ENCODE results near the gene TEK. TPM values are rescaled to one million over a fixed set of nuclear protein-coding genes. Genes with fewer than 3 reads are reported as not detected.

Gene TEK
- total RNA-seq, 1 donor from 2014 or later = 0.89 TPM

GRCh38 chr9:27248702-27249101 is 139.7 kb downstream of the TEK start:
- Mint-ChIP-seq H3K9me3 (no peaks in the 10 kb centered on the region), H3K4me3 (no peak overlapping the region), H3K27ac (ENCODE audit: unreplicated experiment) (no peak overlapping the region), H3K4me1 (no peaks in the 10 kb centered on the region), H3K27me3 (ENCODE audit: low read depth) (no peaks in the 10 kb centered on the region), H3K36me3 (ENCODE audit: low read depth) (peaks cover 4% of the 10 kb centered on the region)
- no peak for TF ChIP-seq CTCF (conservative IDR thresholded peaks at IDR 0.05)
- DNase-seq (ENCODE audit: low read depth, low spot score) = no peak

- H3K27me3 Mint-ChIP-seq (ENCODE audit: low read depth) = no peaks in the 10 kb centered on the region
- H3K4me3 Mint-ChIP-seq = no peak overlapping the region
- no peak overlapping the region for H3K27ac Mint-ChIP-seq (ENCODE audit: unreplicated experiment)
- H3K9me3 Mint-ChIP-seq = peaks cover 4% of the 10 kb centered on the region
- H3K4me1 Mint-ChIP-seq = no peaks in the 10 kb centered on the region
- DNase-seq (ENCODE audit: low read depth, low spot score) = no peak
- no peak for TF ChIP-seq CTCF (conservative IDR thresholded peaks at IDR 0.05)
- peaks cover 2% of the 10 kb centered on the region for H3K36me3 Mint-ChIP-seq (ENCODE audit: low read depth)
Measured at GRCh38 chr9:27258662-27259061, 149.6 kb downstream of the TEK start.

- no peak for DNase-seq (ENCODE audit: low read depth, low spot score)
- TF ChIP-seq CTCF (conservative IDR thresholded peaks at IDR 0.05) = no peak
- no peaks in the 10 kb centered on the region for H3K36me3 Mint-ChIP-seq (ENCODE audit: low read depth)
- no peaks in the 10 kb centered on the region for H3K4me1 Mint-ChIP-seq
- no peak overlapping the region for H3K27ac Mint-ChIP-seq (ENCODE audit: unreplicated experiment)
- H3K9me3 Mint-ChIP-seq = peaks cover 4% of the 10 kb centered on the region
- no peaks in the 10 kb centered on the region for H3K27me3 Mint-ChIP-seq (ENCODE audit: low read depth)
- H3K4me3 Mint-ChIP-seq = no peak overlapping the region
Measured at GRCh38 chr9:27260789-27261516, 151.9 kb downstream of the TEK start.

- no peak for DNase-seq (ENCODE audit: low read depth, low spot score)
- Mint-ChIP-seq H3K4me1 (no peaks in the 10 kb centered on the region), H3K27me3 (ENCODE audit: low read depth) (no peaks in the 10 kb centered on the region), H3K9me3 (no peaks in the 10 kb centered on the region), H3K36me3 (ENCODE audit: low read depth) (no peaks in the 10 kb centered on the region), H3K27ac (ENCODE audit: unreplicated experiment) (no peak overlapping the region), H3K4me3 (no peak overlapping the region)
- TF ChIP-seq CTCF (conservative IDR thresholded peaks at IDR 0.05) = no peak
Measured at GRCh38 chr9:27261517-27262211, 152.6 kb downstream of the TEK start.

GRCh38 chr9:27272103-27272502 is 163.1 kb downstream of the TEK start:
- DNase-seq (ENCODE audit: low read depth, low spot score) = no peak
- H3K36me3 Mint-ChIP-seq (ENCODE audit: low read depth) = no peaks in the 10 kb centered on the region
- peaks cover 4% of the 10 kb centered on the region for H3K4me1 Mint-ChIP-seq
- H3K4me3 Mint-ChIP-seq = no peak overlapping the region
- H3K27me3 Mint-ChIP-seq (ENCODE audit: low read depth) = no peaks in the 10 kb centered on the region
- TF ChIP-seq CTCF (conservative IDR thresholded peaks at IDR 0.05) = no peak
- H3K9me3 Mint-ChIP-seq = no peaks in the 10 kb centered on the region
- no peak overlapping the region for H3K27ac Mint-ChIP-seq (ENCODE audit: unreplicated experiment)
